ENCODE measurements around the gene HDAC4.

- no peak for TF ChIP-seq EED (IDR thresholded peaks at IDR 0.05; ENCODE audit: low read depth)
- TF ChIP-seq JUND (IDR thresholded peaks at IDR 0.05; ENCODE audit: low read depth, low read length): no peak
- TF ChIP-seq, protein P1, sequence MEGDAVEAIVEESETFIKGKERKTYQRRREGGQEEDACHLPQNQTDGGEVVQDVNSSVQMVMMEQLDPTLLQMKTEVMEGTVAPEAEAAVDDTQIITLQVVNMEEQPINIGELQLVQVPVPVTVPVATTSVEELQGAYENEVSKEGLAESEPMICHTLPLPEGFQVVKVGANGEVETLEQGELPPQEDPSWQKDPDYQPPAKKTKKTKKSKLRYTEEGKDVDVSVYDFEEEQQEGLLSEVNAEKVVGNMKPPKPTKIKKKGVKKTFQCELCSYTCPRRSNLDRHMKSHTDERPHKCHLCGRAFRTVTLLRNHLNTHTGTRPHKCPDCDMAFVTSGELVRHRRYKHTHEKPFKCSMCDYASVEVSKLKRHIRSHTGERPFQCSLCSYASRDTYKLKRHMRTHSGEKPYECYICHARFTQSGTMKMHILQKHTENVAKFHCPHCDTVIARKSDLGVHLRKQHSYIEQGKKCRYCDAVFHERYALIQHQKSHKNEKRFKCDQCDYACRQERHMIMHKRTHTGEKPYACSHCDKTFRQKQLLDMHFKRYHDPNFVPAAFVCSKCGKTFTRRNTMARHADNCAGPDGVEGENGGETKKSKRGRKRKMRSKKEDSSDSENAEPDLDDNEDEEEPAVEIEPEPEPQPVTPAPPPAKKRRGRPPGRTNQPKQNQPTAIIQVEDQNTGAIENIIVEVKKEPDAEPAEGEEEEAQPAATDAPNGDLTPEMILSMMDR (IDR thresholded peaks at IDR 0.05 in 2 of 3, conservative IDR thresholded peaks at IDR 0.05 in 1 of 3; ENCODE audit: control insufficient read depth in 2 of 3, extremely low read depth in 1 of 3, insufficient read depth in 1 of 3, low read depth in 3 of 3, low read length in 3 of 3): no peak
Observed at GRCh38 chr2:239021224-239021623, 379.6 kb downstream of the HDAC4 start.

Measured in GM12878 (cell line).